Measurements from ENCODE around the gene CX3CR1.

CX3CR1 gene

GRCh38 chr3:39295184-39295775, 15.4 kb upstream of the CX3CR1 start:
- H3K4me1 ChIP-seq (ENCODE audit: control insufficient read depth, insufficient read depth, low read length): no peaks in the 10 kb centered on the region
- H3K9me3 ChIP-seq (ENCODE audit: control insufficient read depth, insufficient read depth, low read depth, low read length): no peaks in the 10 kb centered on the region
- POLR2A ChIA-PET: no interaction called here
- no peak for TF ChIP-seq ZNF830 (tag by site-specific recombination; IDR thresholded peaks at IDR 0.05; ENCODE audit: low read depth)
- TF ChIP-seq ZSCAN16 (tag by site-specific recombination; IDR thresholded peaks at IDR 0.05): no peak
- TF ChIP-seq ZNF266 (tag by site-specific recombination; IDR thresholded peaks at IDR 0.05; ENCODE audit: low read depth): no peak
- TF ChIP-seq ZNF423 (tag by site-specific recombination; IDR thresholded peaks at IDR 0.05): no peak
- no peak for TF ChIP-seq ZXDB (tag by site-specific recombination; IDR thresholded peaks at IDR 0.05)
- TF ChIP-seq ZNF558 (tag by site-specific recombination; IDR thresholded peaks at IDR 0.05): no peak
- TF ChIP-seq KLF9 (tag by site-specific recombination; IDR thresholded peaks at IDR 0.05; ENCODE audit: low read depth): no peak
- TF ChIP-seq ZNF19 (tag by site-specific recombination; IDR thresholded peaks at IDR 0.05; ENCODE audit: low read depth): no peak
- no peak for TF ChIP-seq ZNF600 (tag by site-specific recombination; IDR thresholded peaks at IDR 0.05)
- TF ChIP-seq ZNF843 (tag by site-specific recombination; IDR thresholded peaks at IDR 0.05): no peak
- TF ChIP-seq IKZF3 (tag by site-specific recombination; IDR thresholded peaks at IDR 0.05): no peak
- no peak for TF ChIP-seq ZNF707 (tag by site-specific recombination; IDR thresholded peaks at IDR 0.05)
- no peak for TF ChIP-seq ZNF677 (tag by site-specific recombination; IDR thresholded peaks at IDR 0.05)
- TF ChIP-seq ZNF366 (tag by site-specific recombination; conservative IDR thresholded peaks at IDR 0.05): no peak
- TF ChIP-seq ELK4 (IDR thresholded peaks at IDR 0.05; ENCODE audit: borderline replicate concordance, low read depth, low read length): no peak
- no peak for TF ChIP-seq ZNF223 (tag by site-specific recombination; IDR thresholded peaks at IDR 0.05)
- TF ChIP-seq ZSCAN4 (tag by site-specific recombination; IDR thresholded peaks at IDR 0.05): no peak
- no peak for TF ChIP-seq PATZ1 (tag by site-specific recombination; IDR thresholded peaks at IDR 0.05)
- no peak for TF ChIP-seq ZNF549 (tag by site-specific recombination; IDR thresholded peaks at IDR 0.05)
- TF ChIP-seq ZNF449 (tag by site-specific recombination; IDR thresholded peaks at IDR 0.05): no peak
- CTCF ChIA-PET: interaction anchor here (1.4 to 3.7 kb wide), 2 partner anchors 83 to 105 kb away, joined by 5 to 15 read pairs; no protein-coding TSS in a partner anchor
- no peak overlapping the region for H3K27ac ChIP-seq (ENCODE audit: extremely low read depth, low read depth, low read length)
- no peaks in the 10 kb centered on the region for H3K36me3 ChIP-seq (ENCODE audit: control insufficient read depth in 2 of 2, insufficient read depth in 1 of 2, low read length in 2 of 2)
- no peak overlapping the region for H3K4me3 ChIP-seq (ENCODE audit: low read depth, low read length)
